GM13976 (cell line): ENCODE measurements around the gene SRC.
A peak's percentile ranks its signal among the peaks of the same experiment; 100 is the strongest.
"Not testable (repeated sequence)": the region's sequence is repeated elsewhere in the genome, so short reads cannot be mapped to it uniquely, and the experiment has no call there.

Experiments used
- DNase-seq: peaks from one replicate; pipeline ENCODE4 v3.0.0; 2012; ENCODE audit warnings: low spot score
- in situ Hi-C: fragments of 300-500 bp; cut with MboI; formaldehyde crosslinking; loops from one replicate; pipeline ENCODE4 v1.12.0; 2022; ENCODE audit warnings: low sequenced_read_pairs, mixed read lengths, inconsistent platforms; ENCODE audit not compliant: unreplicated experiment
- TF ChIP-seq, protein P1 (sequence below): IDR thresholded peaks from 2 replicates; pipeline ENCODE4 v1.5.1; 2012; ENCODE audit warnings: borderline replicate concordance, mild to moderate bottlenecking; ENCODE audit not compliant: insufficient read depth; ENCODE audit errors: extremely low read depth, missing control alignments, control extremely low read depth

The SRC gene

DNA sequence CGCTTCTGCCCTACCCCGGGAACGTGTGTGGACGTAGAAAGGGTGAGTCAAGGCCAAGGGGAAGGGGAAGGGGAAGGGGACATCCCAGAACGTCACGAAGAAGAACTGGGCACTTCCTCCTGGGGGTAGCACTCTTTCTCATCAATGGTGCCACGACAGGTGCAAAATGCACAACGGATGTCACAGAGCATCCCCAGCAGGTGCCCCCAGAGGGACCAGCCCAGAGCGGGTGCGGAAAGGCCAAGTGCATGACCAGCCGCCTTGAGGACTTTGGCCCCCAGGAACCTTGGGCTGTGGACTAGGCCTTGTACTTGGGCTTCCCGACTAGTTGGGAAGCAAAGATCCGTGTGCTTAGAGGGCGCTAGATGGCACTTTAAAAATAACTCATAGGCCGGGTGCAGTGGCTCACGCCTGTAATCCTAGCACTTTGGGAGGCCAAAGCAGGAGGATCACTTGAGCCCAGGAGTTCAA lies 12.1 kb upstream of the SRC start:
- TF ChIP-seq, protein P1, sequence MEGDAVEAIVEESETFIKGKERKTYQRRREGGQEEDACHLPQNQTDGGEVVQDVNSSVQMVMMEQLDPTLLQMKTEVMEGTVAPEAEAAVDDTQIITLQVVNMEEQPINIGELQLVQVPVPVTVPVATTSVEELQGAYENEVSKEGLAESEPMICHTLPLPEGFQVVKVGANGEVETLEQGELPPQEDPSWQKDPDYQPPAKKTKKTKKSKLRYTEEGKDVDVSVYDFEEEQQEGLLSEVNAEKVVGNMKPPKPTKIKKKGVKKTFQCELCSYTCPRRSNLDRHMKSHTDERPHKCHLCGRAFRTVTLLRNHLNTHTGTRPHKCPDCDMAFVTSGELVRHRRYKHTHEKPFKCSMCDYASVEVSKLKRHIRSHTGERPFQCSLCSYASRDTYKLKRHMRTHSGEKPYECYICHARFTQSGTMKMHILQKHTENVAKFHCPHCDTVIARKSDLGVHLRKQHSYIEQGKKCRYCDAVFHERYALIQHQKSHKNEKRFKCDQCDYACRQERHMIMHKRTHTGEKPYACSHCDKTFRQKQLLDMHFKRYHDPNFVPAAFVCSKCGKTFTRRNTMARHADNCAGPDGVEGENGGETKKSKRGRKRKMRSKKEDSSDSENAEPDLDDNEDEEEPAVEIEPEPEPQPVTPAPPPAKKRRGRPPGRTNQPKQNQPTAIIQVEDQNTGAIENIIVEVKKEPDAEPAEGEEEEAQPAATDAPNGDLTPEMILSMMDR, result no peak
- in situ Hi-C loops, result no loop called here
- no peak for DNase-seq

DNA sequence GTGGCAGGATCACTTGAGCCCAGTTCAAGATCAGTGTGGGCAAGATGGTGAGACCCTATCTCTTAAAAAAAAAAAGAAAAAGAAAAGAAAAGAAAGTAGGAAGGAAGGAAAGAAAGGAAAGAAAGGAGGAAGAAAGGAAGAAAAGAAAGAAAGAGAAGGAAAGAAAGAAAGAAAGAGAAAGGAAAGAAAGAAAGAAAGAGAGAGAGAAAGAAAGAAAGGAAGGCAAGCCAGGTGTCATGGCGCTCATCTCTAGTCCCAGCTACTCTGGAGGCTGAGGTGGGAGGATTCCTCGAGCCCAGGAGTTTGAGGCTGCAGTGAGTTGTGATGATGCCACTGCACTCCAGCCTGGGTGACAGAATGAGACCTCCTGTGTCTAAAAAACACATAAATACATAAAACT lies 11.5 kb upstream of the SRC start:
- TF ChIP-seq, protein P1, result no peak
- in situ Hi-C loops, result no loop called here
- no peak for DNase-seq

DNA sequence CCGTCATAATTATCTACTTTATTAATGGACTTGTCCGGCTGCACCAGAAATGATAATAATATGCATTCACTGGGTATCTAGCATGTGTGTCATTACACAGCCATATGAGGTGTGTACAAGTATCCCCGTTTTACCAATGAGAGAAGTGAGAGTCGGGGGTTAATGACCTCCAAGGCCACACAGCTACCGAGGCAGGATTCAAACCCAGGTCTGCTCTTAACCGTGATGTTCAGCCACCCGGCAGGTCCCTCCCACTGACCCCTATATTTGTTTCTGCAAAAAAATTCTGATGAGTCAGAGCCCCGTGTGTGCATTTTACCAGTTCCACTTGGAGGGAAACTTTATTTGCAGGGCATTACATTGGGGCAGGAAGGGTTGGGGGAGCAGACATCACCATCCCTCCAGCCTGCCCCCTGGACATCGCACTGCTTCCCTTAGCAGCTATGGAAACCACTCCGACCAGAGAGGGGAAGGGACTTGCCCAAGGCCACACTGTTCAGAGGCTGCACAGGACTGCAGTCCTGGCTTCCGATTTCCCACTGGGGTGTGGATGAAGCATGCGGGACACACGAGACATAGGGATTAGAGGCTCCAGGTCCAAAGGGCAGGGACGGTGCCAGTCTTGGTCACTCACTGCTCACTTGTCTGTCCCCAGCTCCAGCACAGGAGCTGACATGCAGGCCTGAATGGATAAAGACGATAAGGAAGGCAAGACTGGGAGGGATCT lies 10.1 kb upstream of the SRC start:
- in situ Hi-C loops, result no loop called here
- TF ChIP-seq, protein P1, result no peak
- no peak for DNase-seq

DNA sequence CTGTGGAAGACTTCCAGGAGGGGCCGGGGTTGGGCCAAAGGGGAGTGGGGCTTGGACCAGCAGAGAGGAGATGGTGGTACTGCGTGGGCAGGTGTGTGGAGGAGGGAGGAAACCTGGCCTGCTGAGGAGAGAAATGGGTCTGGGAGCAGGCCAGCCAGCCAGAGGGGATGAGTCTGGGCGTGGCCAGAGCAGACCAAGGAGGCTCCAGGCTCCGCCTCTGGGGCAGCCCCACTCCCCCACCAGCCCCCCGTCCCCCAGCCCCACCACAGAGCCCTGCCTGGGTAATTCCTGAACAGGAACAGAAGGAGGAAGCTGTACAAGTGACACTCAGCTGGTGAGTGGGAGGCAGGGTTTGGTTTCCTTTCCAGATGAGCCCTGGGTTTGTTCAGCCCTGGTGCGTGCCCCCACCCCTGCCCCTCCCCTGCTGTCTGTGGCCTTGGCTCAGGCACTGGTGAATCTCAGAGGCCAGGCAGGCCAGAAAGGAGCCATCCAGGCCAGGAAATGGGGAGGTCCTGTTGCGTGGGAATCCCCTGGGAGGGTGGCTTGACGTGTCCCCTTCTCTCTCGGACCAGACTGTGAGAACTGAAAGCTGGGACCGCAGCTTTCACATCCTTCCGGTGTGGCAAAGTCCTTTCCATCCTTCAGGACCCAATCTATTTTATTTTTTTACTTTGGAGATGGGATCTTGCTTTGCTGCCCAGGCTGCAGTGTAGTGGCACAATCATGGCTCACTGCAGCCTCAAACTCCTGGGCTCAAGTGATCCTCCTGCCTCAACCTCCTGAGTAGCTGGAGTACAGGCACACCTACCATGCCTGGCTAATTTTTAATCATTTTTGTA lies 9.4 kb upstream of the SRC start:
- in situ Hi-C loops, result no loop called here
- DNase-seq, result peak; percentile 87
- TF ChIP-seq, protein P1, result no peak

DNA sequence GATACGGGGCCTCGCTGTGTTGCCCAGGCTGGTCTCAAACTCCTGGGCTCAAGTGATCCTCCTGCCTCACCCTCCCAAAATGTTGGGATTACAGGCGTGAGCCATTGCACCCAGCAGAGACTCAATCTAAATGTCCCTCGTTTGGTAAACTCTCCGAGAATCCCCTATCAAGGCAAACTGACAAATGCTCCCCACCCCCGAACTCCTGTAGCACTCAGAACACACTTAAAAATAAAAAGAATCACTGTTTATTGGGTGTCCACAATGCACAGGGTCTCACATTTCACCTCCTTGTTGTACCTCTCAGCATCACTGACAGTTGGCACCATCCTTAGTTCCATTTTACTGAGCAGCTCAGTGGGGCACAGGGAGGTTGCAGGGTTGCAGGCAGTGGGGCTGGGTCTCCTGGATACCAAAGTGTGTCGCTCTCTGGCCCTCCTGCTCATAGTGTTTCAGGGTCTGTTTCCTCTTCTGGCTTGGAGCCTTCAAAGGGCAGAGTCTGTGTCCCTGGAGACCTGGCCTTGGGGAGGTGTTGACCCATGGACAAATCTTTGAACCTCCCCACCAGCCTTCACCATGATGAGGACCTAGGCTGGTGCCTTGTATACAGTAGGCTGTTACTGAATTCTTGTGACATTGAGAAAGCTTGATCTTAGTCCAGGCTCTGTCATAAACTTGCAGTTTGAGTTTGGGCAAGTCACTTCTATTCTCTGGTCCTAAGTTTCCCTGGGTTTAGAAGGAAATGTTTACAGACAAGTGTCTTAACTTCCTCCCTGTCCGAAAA lies 8.5 kb upstream of the SRC start:
- TF ChIP-seq, protein P1, result no peak
- no peak for DNase-seq
- in situ Hi-C loops, result no loop called here

DNA sequence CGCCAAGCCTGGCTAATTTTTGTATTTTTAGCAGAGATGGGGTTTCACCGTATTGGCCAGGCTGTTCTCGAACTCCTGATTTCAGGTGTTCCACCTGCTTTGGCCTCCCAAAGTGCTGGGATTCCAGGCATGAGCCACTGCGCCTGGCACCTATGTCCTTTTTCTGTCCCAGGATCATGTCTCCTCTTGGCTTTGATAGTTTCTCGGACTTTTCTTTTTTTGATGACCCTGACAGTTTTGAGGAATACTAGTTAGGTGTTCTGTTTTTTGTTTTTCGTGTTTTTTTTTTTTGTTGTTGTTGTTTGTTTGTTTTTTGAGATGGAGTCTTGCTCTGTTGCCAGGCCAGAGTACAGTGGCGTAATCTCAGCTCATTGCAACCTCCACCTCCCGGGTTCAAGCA lies 7.6 kb upstream of the SRC start:
- in situ Hi-C loops, DNase-seq: not testable (repeated sequence)
